Right atrium auricular region (tissue), 2 donors: Measurements from ENCODE around the gene KHDRBS1. TPM values are rescaled to one million over a fixed set of nuclear protein-coding genes. Genes with fewer than 3 reads are reported as not detected.
"Not testable (repeated sequence)": the region's sequence is repeated elsewhere in the genome, so short reads cannot be mapped to it uniquely, and the experiment has no call there.

Experiments
- DNase-seq: peaks from one replicate; pipeline ENCODE4 v3.0.0-alpha.2; 2019; ENCODE audit warnings: low spot score
- H3K27ac ChIP-seq, 2 donors: fragments of 200-600 bp; sonication (generic); 1 replicate in 1 of 2; 2 replicates in 1 of 2; pipeline ENCODE4 v1.5.1; 2016 to 2019
- H3K27me3 ChIP-seq, 2 donors: fragments of 200-600 bp; sonication (generic); one replicate each; pipeline versions ENCODE4 v1.5.1 to v1.6.0; 2017 to 2019
- H3K36me3 ChIP-seq: fragments of 200-600 bp; sonication (generic); one replicate; pipeline ENCODE4 v1.5.1; 2016
- H3K4me1 ChIP-seq, 2 donors: fragments of 200-600 bp; sonication (generic); one replicate each; pipeline versions ENCODE4 v1.5.1 to v1.6.0; 2017 to 2019
- H3K4me3 ChIP-seq, 2 donors: fragments of 200-600 bp; sonication (generic); 1 replicate in 1 of 2; 2 replicates in 1 of 2; pipeline ENCODE4 v1.5.1; 2017 to 2019; ENCODE audit warnings: mild to moderate bottlenecking in 1 of 2, moderate library complexity in 1 of 2
- H3K9me3 ChIP-seq, 2 donors: fragments of 200-600 bp; sonication (generic); one replicate each; pipeline ENCODE4 v1.5.1; 2019
- total RNA-seq, 2 donors: library from RNA; depleted of rRNA; stranded (reverse); fragments of >200 nt; gene quantifications; one replicate each; pipeline ENCODE4 v1.1.0, GENCODE V29; 2016
- TF ChIP-seq, protein P1 (sequence below), 2 donors: fragments of 200-600 bp; sonication (generic); IDR thresholded peaks; one replicate each; pipeline ENCODE4 v1.5.1; 2019; ENCODE audit warnings: antibody characterized with exemption in 2 of 2

KHDRBS1 gene
- total RNA-seq, 2 donors from 2014 or later: 44.5 to 47.2 TPM

DNA sequence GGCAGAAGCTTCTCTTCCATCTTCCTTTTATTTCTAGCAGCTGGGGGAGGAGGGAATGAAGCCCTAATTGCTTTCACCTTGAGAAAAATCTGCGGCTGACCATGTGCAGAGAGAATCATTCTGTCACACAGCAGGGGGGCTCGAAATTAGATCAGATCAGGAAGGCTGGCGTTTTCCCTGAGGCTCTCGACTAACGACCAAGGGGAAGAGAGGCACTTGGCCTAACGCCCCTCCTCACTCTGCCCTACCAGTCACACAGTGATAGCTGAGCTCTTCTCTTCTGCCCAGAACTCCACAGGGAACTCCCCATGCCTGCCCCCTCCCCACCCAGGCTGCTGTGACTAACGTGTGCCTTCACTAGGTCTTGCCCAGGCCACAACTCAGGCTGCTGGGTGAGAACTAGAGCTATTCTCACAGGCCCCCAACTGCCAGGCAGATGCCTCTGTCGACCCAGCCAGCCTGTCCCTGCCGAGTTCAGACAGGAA is 26.5 kb upstream of the KHDRBS1 start:
- TF ChIP-seq, protein P1, sequence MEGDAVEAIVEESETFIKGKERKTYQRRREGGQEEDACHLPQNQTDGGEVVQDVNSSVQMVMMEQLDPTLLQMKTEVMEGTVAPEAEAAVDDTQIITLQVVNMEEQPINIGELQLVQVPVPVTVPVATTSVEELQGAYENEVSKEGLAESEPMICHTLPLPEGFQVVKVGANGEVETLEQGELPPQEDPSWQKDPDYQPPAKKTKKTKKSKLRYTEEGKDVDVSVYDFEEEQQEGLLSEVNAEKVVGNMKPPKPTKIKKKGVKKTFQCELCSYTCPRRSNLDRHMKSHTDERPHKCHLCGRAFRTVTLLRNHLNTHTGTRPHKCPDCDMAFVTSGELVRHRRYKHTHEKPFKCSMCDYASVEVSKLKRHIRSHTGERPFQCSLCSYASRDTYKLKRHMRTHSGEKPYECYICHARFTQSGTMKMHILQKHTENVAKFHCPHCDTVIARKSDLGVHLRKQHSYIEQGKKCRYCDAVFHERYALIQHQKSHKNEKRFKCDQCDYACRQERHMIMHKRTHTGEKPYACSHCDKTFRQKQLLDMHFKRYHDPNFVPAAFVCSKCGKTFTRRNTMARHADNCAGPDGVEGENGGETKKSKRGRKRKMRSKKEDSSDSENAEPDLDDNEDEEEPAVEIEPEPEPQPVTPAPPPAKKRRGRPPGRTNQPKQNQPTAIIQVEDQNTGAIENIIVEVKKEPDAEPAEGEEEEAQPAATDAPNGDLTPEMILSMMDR (IDR thresholded peaks at IDR 0.05): no peak
- H3K4me1 ChIP-seq: no peaks in the 10 kb centered on the region
- no peak for DNase-seq

DNA sequence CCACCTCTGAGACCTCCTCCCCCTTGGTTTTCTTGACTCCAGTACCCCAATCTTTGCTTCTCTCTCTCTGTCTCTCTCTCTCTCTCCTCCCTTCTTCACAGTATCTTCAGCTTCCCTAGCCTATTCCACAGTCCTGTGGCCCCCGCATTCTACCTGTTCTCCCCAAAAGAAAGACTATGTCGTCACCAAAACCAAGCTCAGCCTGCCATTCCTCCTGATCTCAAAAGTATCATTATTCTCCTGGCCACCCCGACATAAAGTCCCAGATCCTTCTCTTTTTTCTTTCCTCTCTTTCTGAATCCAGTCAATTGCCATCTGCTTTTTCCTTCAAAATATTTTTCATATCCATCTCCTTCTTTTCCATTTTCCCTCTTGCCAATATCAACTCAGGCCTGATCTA is 23.7 kb upstream of the KHDRBS1 start:
- TF ChIP-seq, protein P1 (IDR thresholded peaks at IDR 0.05): no peak
- DNase-seq: no peak
- Histone ChIP-seq H3K36me3 (no peaks in the 10 kb centered on the region), H3K4me3 (no peak overlapping the region), H3K27me3 (no peaks in the 10 kb centered on the region), H3K9me3 (no peaks in the 10 kb centered on the region), H3K27ac (no peak overlapping the region), H3K4me1 (no peaks in the 10 kb centered on the region)

More for the DNA sequence above, 26.5 kb upstream of the KHDRBS1 start:
- Histone ChIP-seq H3K4me3 (no peak overlapping the region), H3K36me3 (no peaks in the 10 kb centered on the region), H3K27me3 (no peaks in the 10 kb centered on the region), H3K9me3 (no peaks in the 10 kb centered on the region), H3K27ac (no peak overlapping the region)

- H3K4me3 ChIP-seq: no peak overlapping the region
- H3K4me1 ChIP-seq: no peaks in the 10 kb centered on the region
- H3K9me3 ChIP-seq: no peaks in the 10 kb centered on the region
- H3K36me3 ChIP-seq: no peaks in the 10 kb centered on the region
- no peak overlapping the region for H3K27ac ChIP-seq
- DNase-seq: no peak
- TF ChIP-seq, protein P1 (IDR thresholded peaks at IDR 0.05): no peak
- H3K27me3 ChIP-seq: no peaks in the 10 kb centered on the region
Observed at GRCh38 chr1:31991182-31991581, 22.5 kb upstream of the KHDRBS1 start.

- Histone ChIP-seq H3K27ac (no peak overlapping the region), H3K36me3 (no peaks in the 10 kb centered on the region), H3K4me3 (no peak overlapping the region), H3K4me1 (no peaks in the 10 kb centered on the region), H3K27me3 (no peaks in the 10 kb centered on the region), H3K9me3 (no peaks in the 10 kb centered on the region)
- TF ChIP-seq, protein P1 (IDR thresholded peaks at IDR 0.05): no peak
- no peak for DNase-seq
Observed at GRCh38 chr1:31995263-31995662, 18.4 kb upstream of the KHDRBS1 start.

- not testable (repeated sequence) for H3K27ac ChIP-seq, H3K4me3 ChIP-seq, H3K27me3 ChIP-seq, H3K4me1 ChIP-seq, DNase-seq, H3K36me3 ChIP-seq, H3K9me3 ChIP-seq
Observed at GRCh38 chr1:31996121-31996520, 17.5 kb upstream of the KHDRBS1 start.

GRCh38 chr1:32001863-32002262 is 11.8 kb upstream of the KHDRBS1 start:
- DNase-seq: no peak
- Histone ChIP-seq H3K9me3 (no peaks in the 10 kb centered on the region), H3K36me3 (no peaks in the 10 kb centered on the region), H3K4me1 (no peaks in the 10 kb centered on the region), H3K4me3 (no peak overlapping the region), H3K27me3 (no peaks in the 10 kb centered on the region), H3K27ac (no peak overlapping the region)
- TF ChIP-seq, protein P1 (IDR thresholded peaks at IDR 0.05): no peak

DNA sequence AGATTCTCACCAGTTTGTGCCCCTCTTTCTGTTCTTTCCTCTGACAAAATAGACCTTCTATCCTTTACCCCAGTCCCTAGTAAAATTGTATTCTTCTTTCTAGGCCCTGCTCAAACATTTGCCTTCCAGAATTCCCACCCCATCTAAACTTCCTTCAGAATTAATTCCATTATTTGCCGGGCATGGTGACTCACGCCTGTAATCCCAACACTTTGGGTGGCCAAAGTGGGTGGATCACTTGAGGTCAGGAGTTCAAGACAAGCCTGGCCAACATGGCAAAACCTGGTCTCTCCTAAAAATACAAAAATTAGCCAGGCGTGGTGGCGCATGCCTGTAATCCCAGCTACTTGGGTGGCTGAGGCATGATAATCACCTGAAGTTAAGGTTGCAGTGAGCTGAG is 11.4 kb upstream of the KHDRBS1 start:
- not testable (repeated sequence) for DNase-seq, H3K4me1 ChIP-seq, H3K27me3 ChIP-seq, H3K4me3 ChIP-seq, H3K36me3 ChIP-seq, H3K9me3 ChIP-seq, H3K27ac ChIP-seq
